ENCODE data around the gene TNFRSF12A. TPM values are rescaled to one million over a fixed set of nuclear protein-coding genes. Genes with fewer than 3 reads are reported as not detected.

TNFRSF12A gene
- total RNA-seq, 2 experiments from 2014 or later: 1.8 to 1.9 TPM

GRCh38 chr16:3022684-3023414 is 2.7 kb downstream of the TNFRSF12A start:
- Mint-ChIP-seq H3K4me1 (ENCODE audit: low read depth) (peaks cover 49% of the 10 kb centered on the region), H3K4me3 (peak overlapping the region; percentile 66), H3K27ac (peak overlapping the region; percentile 78), H3K9me3 (no peaks in the 10 kb centered on the region), H3K36me3 (ENCODE audit: low read depth) (peaks cover 22% of the 10 kb centered on the region), H3K27me3 (no peaks in the 10 kb centered on the region)
- H3K27ac ChIP-seq (ENCODE audit: low read depth in 1 of 2, low read length in 2 of 2): peak overlapping the region; percentile 20 to 80
- POLR2A ChIA-PET: interaction anchor here (0.6 to 2.3 kb wide), 10 partner anchors 9 to 378 kb away, joined by 3 to 8 read pairs (median 4); partner anchors contain the start of genes ZNF174, ZNF213 and ZSCAN32
- DNase-seq (peak in 4 of 14 experiments; percentile 27 to 63 (median 38)), ATAC-seq (ENCODE audit: poor library complexity) (no peak)
- peaks cover 0 to 1% of the 10 kb centered on the region in 2 experiments for H3K27me3 ChIP-seq (ENCODE audit: control insufficient read depth in 1 of 2, insufficient read depth in 2 of 2, low read length in 2 of 2)
- H3K36me3 ChIP-seq (ENCODE audit: insufficient read depth, low read length): peaks cover 20% of the 10 kb centered on the region
- peak overlapping the region; percentile 78 for H3K4me3 ChIP-seq (ENCODE audit: low read length)
- no peaks in the 10 kb centered on the region for H3K9me3 ChIP-seq (ENCODE audit: control insufficient read depth in 1 of 2, insufficient read depth in 1 of 2, low read length in 2 of 2)
- H3K4me1 ChIP-seq (ENCODE audit: insufficient read depth, low read length): peaks cover 76% of the 10 kb centered on the region
- CTCF ChIA-PET: interaction anchor here (1.4 to 5.4 kb wide), 5 partner anchors 9 to 107 kb away, joined by 4 to 38 read pairs (median 10); no protein-coding TSS in a partner anchor
- intact Hi-C loops (cut with DNase I, micrococcal nuclease): loop anchor here in 1 of 2 experiments (10.0 kb wide), 1 partner anchor 432 kb away; no protein-coding TSS in a partner anchor
- TF ChIP-seq CTCF (IDR thresholded peaks at IDR 0.05): no peak

GRCh38 chr16:3023415-3023668 is 3.2 kb downstream of the TNFRSF12A start:
- intact Hi-C loops (cut with DNase I, micrococcal nuclease): loop anchor here in 1 of 2 experiments (10.0 kb wide), 1 partner anchor 431 kb away; no protein-coding TSS in a partner anchor
- CTCF ChIA-PET: interaction anchor here (1.4 to 5.4 kb wide), 4 partner anchors 8 to 106 kb away, joined by 6 to 38 read pairs (median 21); no protein-coding TSS in a partner anchor
- peaks cover 74% of the 10 kb centered on the region for H3K4me1 ChIP-seq (ENCODE audit: insufficient read depth, low read length)
- ATAC-seq (ENCODE audit: poor library complexity): no peak
- no peak for TF ChIP-seq CTCF (IDR thresholded peaks at IDR 0.05)
- no peaks in the 10 kb centered on the region for H3K9me3 ChIP-seq (ENCODE audit: control insufficient read depth in 1 of 2, insufficient read depth in 1 of 2, low read length in 2 of 2)
- DNase-seq: peak in 2 of 14 experiments; percentile 38 to 52
- H3K4me1 Mint-ChIP-seq (ENCODE audit: low read depth): peaks cover 50% of the 10 kb centered on the region
- H3K9me3 Mint-ChIP-seq: no peaks in the 10 kb centered on the region
- H3K27me3 ChIP-seq (ENCODE audit: control insufficient read depth in 1 of 2, insufficient read depth in 2 of 2, low read length in 2 of 2): no peaks in the 10 kb centered on the region
- H3K27ac ChIP-seq (ENCODE audit: low read depth in 1 of 2, low read length in 2 of 2): peak overlapping the region; percentile 80 to 96
- no peaks in the 10 kb centered on the region for H3K27me3 Mint-ChIP-seq
- H3K4me3 ChIP-seq (ENCODE audit: low read length): peak overlapping the region; percentile 78
- POLR2A ChIA-PET: interaction anchor here (0.6 to 2.3 kb wide), 8 partner anchors 8 to 378 kb away, joined by 4 to 8 read pairs (median 4); partner anchors contain the start of genes ZNF174, ZNF213 and ZSCAN32
- H3K27ac Mint-ChIP-seq: peak overlapping the region; percentile 78
- peak overlapping the region; percentile 66 for H3K4me3 Mint-ChIP-seq
- peaks cover 22% of the 10 kb centered on the region for H3K36me3 Mint-ChIP-seq (ENCODE audit: low read depth)
- peaks cover 20% of the 10 kb centered on the region for H3K36me3 ChIP-seq (ENCODE audit: insufficient read depth, low read length)

GRCh38 chr16:3023669-3024478 is 3.7 kb downstream of the TNFRSF12A start, which contains the start of the genes HCFC1R1 and THOC6:
Gene HCFC1R1, minus strand, starts transcription at chr16:3023942. Its CDS starts 1 bp downstream, at chr16:3023941.
Gene THOC6, plus strand, starts transcription at chr16:3024035. Its CDS starts 292 bp downstream, at chr16:3024327.
- intact Hi-C loops (cut with DNase I, micrococcal nuclease): loop anchor here in 1 of 2 experiments (10.0 kb wide), 1 partner anchor 431 kb away; no protein-coding TSS in a partner anchor
- Histone ChIP-seq H3K4me3 (ENCODE audit: low read length) (peak within 1 kb of the TSS; percentile 78), H3K36me3 (ENCODE audit: insufficient read depth, low read length) (peaks cover 20% of the 10 kb centered on the region), H3K27me3 (ENCODE audit: control insufficient read depth in 1 of 2, insufficient read depth in 2 of 2, low read length in 2 of 2) (peaks cover 0 to 4% of the 10 kb centered on the region in 2 experiments), H3K27ac (ENCODE audit: low read depth in 1 of 2, low read length in 2 of 2) (peak within 1 kb of the TSS; percentile 80 to 96), H3K4me1 (ENCODE audit: insufficient read depth, low read length) (peaks cover 77% of the 10 kb centered on the region), H3K9me3 (ENCODE audit: control insufficient read depth in 1 of 2, insufficient read depth in 1 of 2, low read length in 2 of 2) (peaks cover 0 to 1% of the 10 kb centered on the region in 2 experiments)
- Mint-ChIP-seq H3K4me3 (peak within 1 kb of the TSS; percentile 66), H3K27me3 (peaks cover 1% of the 10 kb centered on the region), H3K27ac (peak within 1 kb of the TSS; percentile 78), H3K4me1 (ENCODE audit: low read depth) (peaks cover 51% of the 10 kb centered on the region), H3K9me3 (no peaks in the 10 kb centered on the region), H3K36me3 (ENCODE audit: low read depth) (peaks cover 22% of the 10 kb centered on the region)
- POLR2A ChIA-PET: interaction anchor here (0.6 to 2.3 kb wide), 10 partner anchors 8 to 377 kb away, joined by 4 to 8 read pairs (median 5); partner anchors contain the start of genes ZNF174, ZNF213 and ZSCAN32
- TF ChIP-seq CTCF (IDR thresholded peaks at IDR 0.05): no peak
- CTCF ChIA-PET: interaction anchor here (0.7 to 5.1 kb wide), 4 partner anchors 8 to 156 kb away, joined by 3 to 35 read pairs (median 5); no protein-coding TSS in a partner anchor
- ATAC-seq (ENCODE audit: poor library complexity): peak; percentile 76
- DNase-seq: peak; percentile 90 to 99 (median 95)
